Measurements from ENCODE around the gene SNAPC4.

DNA sequence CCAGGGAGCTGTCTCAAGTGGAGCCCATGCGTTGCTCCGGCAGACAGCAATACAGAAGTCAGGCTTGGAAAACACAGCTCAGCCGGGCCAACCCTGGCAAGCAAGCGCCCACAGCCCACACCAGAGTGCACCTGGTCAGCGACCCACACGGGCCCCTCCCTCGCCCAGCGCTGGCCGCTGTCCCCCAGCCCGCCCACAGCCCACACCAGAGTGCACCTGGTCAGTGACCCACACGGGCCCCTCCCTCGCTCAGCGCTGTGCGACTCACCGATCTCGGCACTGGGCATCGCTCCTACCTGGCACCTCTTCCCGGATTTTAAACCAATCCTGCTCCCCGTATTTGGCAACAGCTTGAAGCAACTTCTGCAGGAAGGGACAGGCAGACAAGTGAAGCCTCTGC lies 12.8 kb downstream of the SNAPC4 start:
- TF ChIP-seq POLR2A (IDR thresholded peaks at IDR 0.05; ENCODE audit: extremely low read depth, insufficient read length) (no peak), MYC (IDR thresholded peaks at IDR 0.05; ENCODE audit: low read depth, low read length) (no peak)
- TF ChIP-seq, protein P1, sequence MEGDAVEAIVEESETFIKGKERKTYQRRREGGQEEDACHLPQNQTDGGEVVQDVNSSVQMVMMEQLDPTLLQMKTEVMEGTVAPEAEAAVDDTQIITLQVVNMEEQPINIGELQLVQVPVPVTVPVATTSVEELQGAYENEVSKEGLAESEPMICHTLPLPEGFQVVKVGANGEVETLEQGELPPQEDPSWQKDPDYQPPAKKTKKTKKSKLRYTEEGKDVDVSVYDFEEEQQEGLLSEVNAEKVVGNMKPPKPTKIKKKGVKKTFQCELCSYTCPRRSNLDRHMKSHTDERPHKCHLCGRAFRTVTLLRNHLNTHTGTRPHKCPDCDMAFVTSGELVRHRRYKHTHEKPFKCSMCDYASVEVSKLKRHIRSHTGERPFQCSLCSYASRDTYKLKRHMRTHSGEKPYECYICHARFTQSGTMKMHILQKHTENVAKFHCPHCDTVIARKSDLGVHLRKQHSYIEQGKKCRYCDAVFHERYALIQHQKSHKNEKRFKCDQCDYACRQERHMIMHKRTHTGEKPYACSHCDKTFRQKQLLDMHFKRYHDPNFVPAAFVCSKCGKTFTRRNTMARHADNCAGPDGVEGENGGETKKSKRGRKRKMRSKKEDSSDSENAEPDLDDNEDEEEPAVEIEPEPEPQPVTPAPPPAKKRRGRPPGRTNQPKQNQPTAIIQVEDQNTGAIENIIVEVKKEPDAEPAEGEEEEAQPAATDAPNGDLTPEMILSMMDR (IDR thresholded peaks at IDR 0.05; ENCODE audit: low read depth, low read length): no peak
- TF ChIP-seq, protein P2, sequence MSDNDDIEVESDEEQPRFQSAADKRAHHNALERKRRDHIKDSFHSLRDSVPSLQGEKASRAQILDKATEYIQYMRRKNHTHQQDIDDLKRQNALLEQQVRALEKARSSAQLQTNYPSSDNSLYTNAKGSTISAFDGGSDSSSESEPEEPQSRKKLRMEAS (IDR thresholded peaks at IDR 0.05; ENCODE audit: low read depth, low read length): no peak
